ENCODE data around the gene PTX4.

PTX4 gene

DNA sequence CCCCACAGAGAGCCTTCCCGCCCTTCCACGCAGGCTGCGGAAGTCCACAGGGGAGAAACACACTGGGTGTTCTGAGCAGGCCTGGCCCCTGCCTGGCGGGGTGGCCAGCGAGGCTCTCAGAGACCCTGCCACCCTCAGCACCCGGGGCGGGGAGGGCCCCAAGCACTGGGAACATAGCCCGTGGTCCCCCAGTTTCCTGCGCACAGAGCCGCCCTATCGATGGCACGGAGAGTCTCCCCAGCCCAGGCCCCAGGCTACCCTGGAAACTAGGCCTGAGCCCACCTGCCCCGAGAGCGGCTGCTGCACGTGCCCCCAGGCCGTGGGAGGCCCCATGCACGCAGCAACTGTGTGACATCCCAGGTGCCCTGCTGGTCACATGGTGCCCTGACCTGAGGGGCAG lies 34.2 kb downstream of the PTX4 start:
- TF ChIP-seq POLR2AphosphoS5 (IDR thresholded peaks at IDR 0.05; ENCODE audit: low read depth, low read length), result no peak
- no peak for TF ChIP-seq FOXP2 (optimal IDR thresholded peaks at IDR 0.05; ENCODE audit: borderline replicate concordance, extremely low read depth, extremely low read length, insufficient read depth)
- no peak for TF ChIP-seq SIN3A (IDR thresholded peaks at IDR 0.05; ENCODE audit: borderline replicate concordance, insufficient read depth, low read length)
- TF ChIP-seq TAF1 (IDR thresholded peaks at IDR 0.05; ENCODE audit: borderline replicate concordance, insufficient read depth, low read length), result no peak
- TF ChIP-seq, protein P1, sequence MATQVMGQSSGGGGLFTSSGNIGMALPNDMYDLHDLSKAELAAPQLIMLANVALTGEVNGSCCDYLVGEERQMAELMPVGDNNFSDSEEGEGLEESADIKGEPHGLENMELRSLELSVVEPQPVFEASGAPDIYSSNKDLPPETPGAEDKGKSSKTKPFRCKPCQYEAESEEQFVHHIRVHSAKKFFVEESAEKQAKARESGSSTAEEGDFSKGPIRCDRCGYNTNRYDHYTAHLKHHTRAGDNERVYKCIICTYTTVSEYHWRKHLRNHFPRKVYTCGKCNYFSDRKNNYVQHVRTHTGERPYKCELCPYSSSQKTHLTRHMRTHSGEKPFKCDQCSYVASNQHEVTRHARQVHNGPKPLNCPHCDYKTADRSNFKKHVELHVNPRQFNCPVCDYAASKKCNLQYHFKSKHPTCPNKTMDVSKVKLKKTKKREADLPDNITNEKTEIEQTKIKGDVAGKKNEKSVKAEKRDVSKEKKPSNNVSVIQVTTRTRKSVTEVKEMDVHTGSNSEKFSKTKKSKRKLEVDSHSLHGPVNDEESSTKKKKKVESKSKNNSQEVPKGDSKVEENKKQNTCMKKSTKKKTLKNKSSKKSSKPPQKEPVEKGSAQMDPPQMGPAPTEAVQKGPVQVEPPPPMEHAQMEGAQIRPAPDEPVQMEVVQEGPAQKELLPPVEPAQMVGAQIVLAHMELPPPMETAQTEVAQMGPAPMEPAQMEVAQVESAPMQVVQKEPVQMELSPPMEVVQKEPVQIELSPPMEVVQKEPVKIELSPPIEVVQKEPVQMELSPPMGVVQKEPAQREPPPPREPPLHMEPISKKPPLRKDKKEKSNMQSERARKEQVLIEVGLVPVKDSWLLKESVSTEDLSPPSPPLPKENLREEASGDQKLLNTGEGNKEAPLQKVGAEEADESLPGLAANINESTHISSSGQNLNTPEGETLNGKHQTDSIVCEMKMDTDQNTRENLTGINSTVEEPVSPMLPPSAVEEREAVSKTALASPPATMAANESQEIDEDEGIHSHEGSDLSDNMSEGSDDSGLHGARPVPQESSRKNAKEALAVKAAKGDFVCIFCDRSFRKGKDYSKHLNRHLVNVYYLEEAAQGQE (IDR thresholded peaks at IDR 0.05; ENCODE audit: insufficient read depth in 1 of 2, low read depth in 2 of 2, low read length in 2 of 2), result no peak

DNA sequence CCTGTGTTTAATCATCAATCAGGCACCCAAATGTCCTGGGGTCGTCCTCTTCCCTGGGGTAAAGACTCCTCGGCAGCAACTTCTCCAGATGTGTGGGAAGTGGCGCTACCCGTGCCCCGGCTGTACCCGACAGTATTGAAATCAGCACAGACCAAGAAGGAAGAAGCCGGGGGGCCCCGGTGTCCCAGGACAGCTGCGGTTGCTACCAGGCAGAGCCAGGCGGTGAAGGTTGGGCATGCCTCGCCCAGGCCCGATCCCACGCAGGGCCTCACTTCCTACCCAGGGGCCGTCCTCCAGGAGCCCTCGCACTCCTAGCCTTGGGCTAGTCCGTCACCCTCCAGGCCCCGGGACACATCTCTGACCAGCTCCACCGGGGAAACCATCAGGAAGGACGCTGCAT lies 35.4 kb downstream of the PTX4 start:
- TF ChIP-seq TAF1 (IDR thresholded peaks at IDR 0.05; ENCODE audit: borderline replicate concordance, insufficient read depth, low read length), result no peak
- TF ChIP-seq, protein P1 (IDR thresholded peaks at IDR 0.05; ENCODE audit: insufficient read depth in 1 of 2, low read depth in 2 of 2, low read length in 2 of 2), result no peak
- no peak for TF ChIP-seq FOXP2 (optimal IDR thresholded peaks at IDR 0.05; ENCODE audit: borderline replicate concordance, extremely low read depth, extremely low read length, insufficient read depth)
- no peak for TF ChIP-seq SIN3A (IDR thresholded peaks at IDR 0.05; ENCODE audit: borderline replicate concordance, insufficient read depth, low read length)
- no peak for TF ChIP-seq POLR2AphosphoS5 (IDR thresholded peaks at IDR 0.05; ENCODE audit: low read depth, low read length)

DNA sequence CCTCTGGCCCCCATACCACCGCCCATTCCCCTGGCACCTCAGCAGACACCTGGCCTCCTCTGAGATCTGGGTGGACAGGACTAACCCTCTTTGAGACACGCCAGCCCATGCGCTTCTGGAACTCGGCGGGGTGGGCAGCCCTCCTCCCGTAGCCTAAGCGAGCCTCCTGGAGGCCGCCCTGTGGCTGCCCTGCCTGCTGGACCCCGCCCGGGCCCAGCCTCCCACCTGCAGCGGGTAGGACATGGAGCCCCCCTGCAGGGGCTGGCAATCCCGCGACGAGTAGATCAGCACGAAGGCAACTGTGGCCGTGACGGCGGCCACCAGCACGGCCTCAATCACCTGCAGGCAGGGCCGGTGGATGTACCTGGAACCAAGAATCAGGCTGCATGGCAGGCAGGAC lies 36.2 kb downstream of the PTX4 start:
- TF ChIP-seq, protein P1 (IDR thresholded peaks at IDR 0.05; ENCODE audit: insufficient read depth in 1 of 2, low read depth in 2 of 2, low read length in 2 of 2), result no peak
- TF ChIP-seq TAF1 (IDR thresholded peaks at IDR 0.05; ENCODE audit: borderline replicate concordance, insufficient read depth, low read length) (no peak), POLR2AphosphoS5 (IDR thresholded peaks at IDR 0.05; ENCODE audit: low read depth, low read length) (no peak), SIN3A (IDR thresholded peaks at IDR 0.05; ENCODE audit: borderline replicate concordance, insufficient read depth, low read length) (no peak), FOXP2 (optimal IDR thresholded peaks at IDR 0.05; ENCODE audit: borderline replicate concordance, extremely low read depth, extremely low read length, insufficient read depth) (no peak)

DNA sequence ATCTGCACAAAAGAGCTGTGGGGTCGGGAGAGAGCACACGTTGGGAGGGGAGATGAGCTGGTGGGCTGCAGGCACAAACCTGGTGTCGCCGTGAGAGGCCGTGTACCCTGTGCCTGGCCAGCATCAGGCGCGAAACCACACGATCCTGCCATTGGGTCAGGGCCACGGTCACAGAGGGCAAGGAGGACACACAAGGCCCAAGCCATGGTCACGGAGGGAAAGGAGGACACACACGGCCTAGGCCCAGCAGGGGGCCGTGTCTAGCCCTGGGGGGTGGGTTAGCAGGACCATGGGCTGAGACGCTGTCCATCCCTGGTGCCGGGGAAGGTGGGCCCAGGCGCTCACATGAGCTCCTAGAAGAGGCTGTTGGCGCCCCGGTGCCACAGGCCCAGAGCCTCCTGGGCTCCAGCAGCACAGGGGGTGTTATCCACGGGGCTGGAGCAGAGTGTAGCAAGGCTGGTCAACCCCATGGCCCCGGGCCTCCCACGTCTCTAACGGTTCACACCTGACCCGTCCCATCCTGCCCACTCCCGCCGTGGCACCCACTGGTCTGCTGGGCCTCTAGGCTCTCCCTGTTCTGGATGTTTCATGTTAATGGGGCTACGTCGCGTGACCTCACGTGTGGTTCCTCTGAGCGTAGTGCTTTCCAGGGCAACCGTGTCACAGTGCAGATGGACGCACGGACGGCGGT lies 36.9 kb downstream of the PTX4 start:
- TF ChIP-seq, protein P1 (IDR thresholded peaks at IDR 0.05; ENCODE audit: insufficient read depth in 1 of 2, low read depth in 2 of 2, low read length in 2 of 2), result no peak
- TF ChIP-seq FOXP2 (optimal IDR thresholded peaks at IDR 0.05; ENCODE audit: borderline replicate concordance, extremely low read depth, extremely low read length, insufficient read depth) (no peak), POLR2AphosphoS5 (IDR thresholded peaks at IDR 0.05; ENCODE audit: low read depth, low read length) (no peak), TAF1 (IDR thresholded peaks at IDR 0.05; ENCODE audit: borderline replicate concordance, insufficient read depth, low read length) (no peak), SIN3A (IDR thresholded peaks at IDR 0.05; ENCODE audit: borderline replicate concordance, insufficient read depth, low read length) (no peak)

Measured in PFSK-1 (cell line).